Activated naive CD8-positive, alpha-beta T cell treated with anti-CD3 and anti-CD28 coated beads, Interleukin-2, amount 50 U/mL, for 24 hours (primary cell): ENCODE data around the gene KDM2B.

Source experiments
- ATAC-seq: fragments of 150-1000 bp; cut with Tn5 transposase; one replicate; pipeline ENCODE4 v1.10.0; 2021
- DNase-seq: peaks from one replicate; pipeline ENCODE4 v3.0.0; 2021
- H3K27ac Mint-ChIP-seq: one replicate; pipeline ENCODE4 v1.8.0; 2021; ENCODE audit warnings: mild to moderate bottlenecking, mixed read lengths
- H3K27me3 Mint-ChIP-seq: one replicate; pipeline ENCODE4 v1.8.0; 2021; ENCODE audit warnings: mixed read lengths
- H3K36me3 Mint-ChIP-seq: one replicate; pipeline ENCODE4 v1.8.0; 2021; ENCODE audit warnings: low read depth, mixed read lengths
- H3K4me1 Mint-ChIP-seq: one replicate; pipeline ENCODE4 v1.8.0; 2021; ENCODE audit warnings: mixed read lengths
- H3K4me3 Mint-ChIP-seq: one replicate; pipeline ENCODE4 v1.8.0; 2021; ENCODE audit warnings: mild to moderate bottlenecking, moderate library complexity, mixed read lengths
- H3K9me3 Mint-ChIP-seq: one replicate; pipeline ENCODE4 v1.8.0; 2021; ENCODE audit warnings: mixed read lengths

KDM2B gene

GRCh38 chr12:121443193-121443870 is 137.5 kb downstream of the KDM2B start:
- no peak overlapping the region for H3K27ac Mint-ChIP-seq
- H3K9me3 Mint-ChIP-seq: no peaks in the 10 kb centered on the region
- H3K36me3 Mint-ChIP-seq: peaks cover 22% of the 10 kb centered on the region
- no peak overlapping the region for H3K4me3 Mint-ChIP-seq
- H3K27me3 Mint-ChIP-seq: no peaks in the 10 kb centered on the region
- DNase-seq (peak; percentile 78), ATAC-seq (peak; percentile 73)
- H3K4me1 Mint-ChIP-seq: peaks cover 11% of the 10 kb centered on the region

- DNase-seq (no peak), ATAC-seq (no peak)
- Mint-ChIP-seq H3K9me3 (no peaks in the 10 kb centered on the region), H3K4me3 (no peak overlapping the region), H3K27ac (no peak overlapping the region), H3K4me1 (peaks cover 11% of the 10 kb centered on the region), H3K36me3 (peaks cover 32% of the 10 kb centered on the region), H3K27me3 (no peaks in the 10 kb centered on the region)
Observed at GRCh38 chr12:121442028-121442948, 138.5 kb downstream of the KDM2B start.

- H3K4me3 Mint-ChIP-seq: no peak overlapping the region
- DNase-seq (no peak), ATAC-seq (no peak)
- H3K36me3 Mint-ChIP-seq: peaks cover 36% of the 10 kb centered on the region
- no peaks in the 10 kb centered on the region for H3K27me3 Mint-ChIP-seq
- H3K27ac Mint-ChIP-seq: no peak overlapping the region
- peaks cover 10% of the 10 kb centered on the region for H3K4me1 Mint-ChIP-seq
- H3K9me3 Mint-ChIP-seq: peaks cover 5% of the 10 kb centered on the region
Observed at GRCh38 chr12:121441555-121441954, 139.3 kb downstream of the KDM2B start.

GRCh38 chr12:121440768-121441167 is 140.1 kb downstream of the KDM2B start:
- Mint-ChIP-seq H3K4me1 (peaks cover 8% of the 10 kb centered on the region), H3K9me3 (peaks cover 8% of the 10 kb centered on the region), H3K36me3 (peaks cover 41% of the 10 kb centered on the region), H3K27ac (no peak overlapping the region), H3K4me3 (no peak overlapping the region), H3K27me3 (no peaks in the 10 kb centered on the region)
- ATAC-seq (no peak), DNase-seq (no peak)

- peaks cover 8% of the 10 kb centered on the region for H3K4me1 Mint-ChIP-seq
- no peak for DNase-seq
- ATAC-seq: no peak
- no peak overlapping the region for H3K27ac Mint-ChIP-seq
- peaks cover 50% of the 10 kb centered on the region for H3K36me3 Mint-ChIP-seq
- H3K27me3 Mint-ChIP-seq: no peaks in the 10 kb centered on the region
- H3K9me3 Mint-ChIP-seq: peaks cover 8% of the 10 kb centered on the region
- no peak overlapping the region for H3K4me3 Mint-ChIP-seq
Observed at GRCh38 chr12:121439715-121440114, 141.1 kb downstream of the KDM2B start.

- no peak overlapping the region for H3K27ac Mint-ChIP-seq
- peaks cover 4% of the 10 kb centered on the region for H3K4me1 Mint-ChIP-seq
- H3K27me3 Mint-ChIP-seq: no peaks in the 10 kb centered on the region
- H3K4me3 Mint-ChIP-seq: no peak overlapping the region
- H3K36me3 Mint-ChIP-seq: peaks cover 53% of the 10 kb centered on the region
- peaks cover 8% of the 10 kb centered on the region for H3K9me3 Mint-ChIP-seq
- DNase-seq (no peak), ATAC-seq (no peak)
Observed at GRCh38 chr12:121438905-121439304, 141.9 kb downstream of the KDM2B start.

GRCh38 chr12:121436706-121437105 is 144.1 kb downstream of the KDM2B start:
- H3K4me1 Mint-ChIP-seq: no peaks in the 10 kb centered on the region
- H3K27me3 Mint-ChIP-seq: no peaks in the 10 kb centered on the region
- no peak for DNase-seq
- peak overlapping the region; percentile 19 for H3K27ac Mint-ChIP-seq
- H3K4me3 Mint-ChIP-seq: no peak overlapping the region
- H3K9me3 Mint-ChIP-seq: peaks cover 8% of the 10 kb centered on the region
- peaks cover 67% of the 10 kb centered on the region for H3K36me3 Mint-ChIP-seq
- no peak for ATAC-seq

GRCh38 chr12:121432740-121433480 is 147.9 kb downstream of the KDM2B start:
- DNase-seq: no peak
- peak overlapping the region; percentile 55 for H3K27ac Mint-ChIP-seq
- H3K4me3 Mint-ChIP-seq: no peak overlapping the region
- H3K9me3 Mint-ChIP-seq: peaks cover 8% of the 10 kb centered on the region
- peaks cover under 1% of the 10 kb centered on the region for H3K4me1 Mint-ChIP-seq
- no peaks in the 10 kb centered on the region for H3K27me3 Mint-ChIP-seq
- no peak for ATAC-seq
- peaks cover 79% of the 10 kb centered on the region for H3K36me3 Mint-ChIP-seq

GRCh38 chr12:121430833-121431415 is 149.9 kb downstream of the KDM2B start:
- no peaks in the 10 kb centered on the region for H3K27me3 Mint-ChIP-seq
- ATAC-seq (no peak), DNase-seq (no peak)
- H3K27ac Mint-ChIP-seq: no peak overlapping the region
- H3K4me1 Mint-ChIP-seq: peaks cover 4% of the 10 kb centered on the region
- no peak overlapping the region for H3K4me3 Mint-ChIP-seq
- H3K36me3 Mint-ChIP-seq: peaks cover 74% of the 10 kb centered on the region
- no peaks in the 10 kb centered on the region for H3K9me3 Mint-ChIP-seq

- no peak for DNase-seq
- peaks cover 71% of the 10 kb centered on the region for H3K36me3 Mint-ChIP-seq
- peak overlapping the region; percentile 16 for H3K27ac Mint-ChIP-seq
- no peaks in the 10 kb centered on the region for H3K27me3 Mint-ChIP-seq
- no peak overlapping the region for H3K4me3 Mint-ChIP-seq
- H3K4me1 Mint-ChIP-seq: peaks cover 4% of the 10 kb centered on the region
- H3K9me3 Mint-ChIP-seq: no peaks in the 10 kb centered on the region
- no peak for ATAC-seq
Observed at GRCh38 chr12:121428883-121429282, 151.9 kb downstream of the KDM2B start.

GRCh38 chr12:121427556-121428050 is 153.2 kb downstream of the KDM2B start:
- DNase-seq (no peak), ATAC-seq (no peak)
- Mint-ChIP-seq H3K36me3 (peaks cover 68% of the 10 kb centered on the region), H3K27ac (peak overlapping the region; percentile 39), H3K4me1 (peaks cover 4% of the 10 kb centered on the region), H3K9me3 (no peaks in the 10 kb centered on the region), H3K4me3 (no peak overlapping the region), H3K27me3 (no peaks in the 10 kb centered on the region)

- DNase-seq (no peak), ATAC-seq (no peak)
- no peak overlapping the region for H3K27ac Mint-ChIP-seq
- no peaks in the 10 kb centered on the region for H3K27me3 Mint-ChIP-seq
- H3K36me3 Mint-ChIP-seq: peaks cover 74% of the 10 kb centered on the region
- H3K9me3 Mint-ChIP-seq: no peaks in the 10 kb centered on the region
- no peak overlapping the region for H3K4me3 Mint-ChIP-seq
- peaks cover 4% of the 10 kb centered on the region for H3K4me1 Mint-ChIP-seq
Observed at GRCh38 chr12:121424624-121424975, 156.2 kb downstream of the KDM2B start.

- no peak for DNase-seq
- H3K4me3 Mint-ChIP-seq: no peak overlapping the region
- no peaks in the 10 kb centered on the region for H3K27me3 Mint-ChIP-seq
- peaks cover 4% of the 10 kb centered on the region for H3K4me1 Mint-ChIP-seq
- no peak for ATAC-seq
- peaks cover 68% of the 10 kb centered on the region for H3K36me3 Mint-ChIP-seq
- H3K27ac Mint-ChIP-seq: peak overlapping the region; percentile 18
- no peaks in the 10 kb centered on the region for H3K9me3 Mint-ChIP-seq
Observed at GRCh38 chr12:121423682-121424623, 156.9 kb downstream of the KDM2B start.
